ENCODE data around the gene RASSF6. TPM values are rescaled to one million over a fixed set of nuclear protein-coding genes. Genes with fewer than 3 reads are reported as not detected.
"Not testable (repeated sequence)": the region's sequence is repeated elsewhere in the genome, so short reads cannot be mapped to it uniquely, and the experiment has no call there.

Gene RASSF6
- total RNA-seq, 1 experiment from 2014 or later, result 0.12 TPM

DNA sequence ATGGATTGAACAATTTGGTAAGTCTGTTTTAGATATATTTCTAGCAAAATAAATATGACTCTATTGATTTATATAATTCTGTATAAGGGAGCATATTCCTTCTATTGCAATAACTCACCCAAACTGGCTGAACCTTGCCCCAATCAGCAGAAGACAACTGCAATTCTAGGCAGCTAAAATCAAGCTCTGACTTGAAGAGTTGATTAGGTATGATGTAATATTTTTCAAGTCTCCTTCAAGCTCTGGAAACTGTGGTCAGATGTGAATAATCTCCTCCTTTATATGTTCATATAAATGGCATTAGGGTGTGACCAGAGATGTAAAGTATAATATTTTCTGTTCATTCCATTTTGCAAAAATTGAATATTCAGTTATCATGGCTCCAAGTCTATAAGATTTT, 8.2 kb downstream of the RASSF6 start:
- no peak for DNase-seq (ENCODE audit: low read depth)

DNA sequence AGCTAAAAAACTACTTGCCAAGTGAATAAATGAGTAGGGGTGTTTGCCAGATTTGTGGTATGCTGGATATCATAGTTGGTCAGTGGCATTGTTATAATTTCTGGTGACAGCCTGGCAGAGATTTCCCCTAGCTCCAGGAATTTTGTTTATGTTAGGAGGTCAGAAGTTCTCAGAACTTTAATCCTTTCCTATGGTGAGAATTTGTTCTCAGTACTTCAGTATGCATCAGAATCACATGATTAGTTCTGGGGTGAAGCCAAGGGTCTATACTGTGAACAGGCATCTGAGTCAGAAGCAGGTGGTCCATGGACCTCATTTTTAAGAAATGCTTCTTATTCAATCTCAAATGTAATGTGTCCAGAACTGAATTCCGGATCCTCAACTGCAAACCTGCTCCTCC, 10.5 kb downstream of the RASSF6 start:
- DNase-seq (ENCODE audit: low read depth), result peak; percentile 42

DNA sequence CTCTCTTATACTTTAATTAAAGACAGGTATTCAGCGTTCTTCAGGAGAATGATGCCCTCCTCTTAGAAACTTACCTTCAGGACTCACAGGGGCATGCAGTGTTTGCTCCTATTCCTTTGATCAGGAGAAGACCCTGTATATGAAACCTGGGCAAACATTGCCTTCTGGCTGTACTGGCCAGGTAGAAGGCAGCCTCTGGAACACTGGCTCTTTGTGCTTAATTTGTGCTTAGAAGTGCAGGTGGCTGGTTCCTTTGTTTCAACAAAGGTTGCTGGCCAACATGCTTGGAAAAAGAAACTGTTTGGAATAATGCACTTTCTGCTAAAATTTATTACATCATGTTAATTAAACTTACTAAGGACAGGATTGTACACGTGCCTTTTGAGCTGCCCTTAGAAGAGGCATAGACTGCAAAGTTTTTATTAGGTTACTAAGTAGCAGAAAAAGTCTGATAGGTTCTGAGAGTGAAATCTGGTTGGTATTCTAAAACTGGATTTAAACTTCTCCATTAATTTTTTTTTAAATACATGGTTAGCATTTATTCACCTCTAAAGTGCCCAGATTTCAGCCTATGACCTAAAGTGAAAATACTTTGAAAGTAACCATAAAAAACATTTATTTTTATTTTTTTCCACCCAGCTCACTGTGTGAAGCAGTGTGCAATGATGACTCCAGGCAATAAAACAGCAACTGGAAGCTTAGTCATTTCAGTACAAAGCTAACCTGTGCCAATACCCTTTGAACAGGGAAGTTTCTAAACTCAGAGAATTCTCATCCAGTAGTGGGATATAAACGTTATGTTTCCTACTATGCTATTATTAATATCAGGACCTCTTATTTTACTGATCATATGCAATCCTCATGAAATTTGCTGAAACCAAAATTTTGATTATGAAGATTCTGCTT, 11.3 kb downstream of the RASSF6 start:
- DNase-seq (ENCODE audit: low read depth), result peak; percentile 38

DNA sequence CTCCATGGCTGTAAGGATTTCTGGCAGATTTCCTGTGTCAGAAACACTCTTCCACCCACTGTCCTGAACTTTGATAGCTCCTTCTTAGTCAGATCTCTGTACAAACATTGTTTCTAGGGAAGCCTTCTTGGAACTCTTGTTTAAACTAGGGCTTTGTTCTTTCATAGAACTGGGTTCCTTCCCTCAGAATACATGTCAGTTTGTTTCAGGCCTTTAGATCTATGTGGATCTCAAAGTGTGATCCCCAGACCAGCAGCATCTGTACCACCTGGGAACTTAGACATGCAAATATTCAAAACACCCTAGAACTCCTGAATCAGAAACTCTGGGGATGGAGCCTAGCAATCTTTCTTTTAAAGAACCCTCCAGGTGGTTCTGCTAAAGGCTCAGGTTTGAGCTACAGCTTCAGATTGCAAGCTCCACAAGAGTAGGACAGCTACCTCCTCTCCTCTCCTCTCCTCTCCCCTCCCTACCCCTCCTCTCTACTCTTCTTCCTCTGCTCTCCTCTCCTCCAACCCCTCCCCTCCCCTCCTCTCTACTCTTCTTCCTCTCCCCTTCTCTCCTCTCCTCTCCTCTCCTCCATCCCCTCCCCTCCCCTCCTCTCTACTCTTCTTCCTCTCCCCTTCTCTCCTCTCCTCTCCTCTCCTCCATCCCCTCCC, 12.7 kb downstream of the RASSF6 start:
- DNase-seq (ENCODE audit: low read depth), result no peak

DNA sequence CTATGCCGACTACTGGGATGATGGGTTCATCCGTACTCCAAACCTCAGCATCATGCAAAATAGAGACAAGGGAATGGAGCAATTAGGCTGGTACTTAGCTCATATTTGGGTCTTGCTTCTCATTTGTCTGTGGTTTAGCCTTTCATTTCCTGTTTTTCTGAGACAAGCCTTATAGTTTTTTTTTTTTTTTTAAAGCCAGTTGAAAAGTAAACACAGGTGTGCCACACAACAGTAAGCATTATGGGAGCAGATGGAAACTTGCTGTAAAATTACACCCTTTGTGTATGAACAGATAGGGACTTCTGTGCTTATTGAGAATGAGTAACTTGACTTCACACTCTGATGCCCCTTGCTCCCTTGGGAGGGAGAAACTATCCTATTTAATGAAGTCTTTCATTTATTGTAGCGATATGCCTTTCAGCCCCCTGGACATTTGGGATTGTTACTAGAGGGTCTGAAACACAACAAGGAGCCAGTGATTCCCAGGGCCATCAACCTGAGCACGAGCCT, 13.7 kb downstream of the RASSF6 start:
- DNase-seq (ENCODE audit: low read depth), result no peak

DNA sequence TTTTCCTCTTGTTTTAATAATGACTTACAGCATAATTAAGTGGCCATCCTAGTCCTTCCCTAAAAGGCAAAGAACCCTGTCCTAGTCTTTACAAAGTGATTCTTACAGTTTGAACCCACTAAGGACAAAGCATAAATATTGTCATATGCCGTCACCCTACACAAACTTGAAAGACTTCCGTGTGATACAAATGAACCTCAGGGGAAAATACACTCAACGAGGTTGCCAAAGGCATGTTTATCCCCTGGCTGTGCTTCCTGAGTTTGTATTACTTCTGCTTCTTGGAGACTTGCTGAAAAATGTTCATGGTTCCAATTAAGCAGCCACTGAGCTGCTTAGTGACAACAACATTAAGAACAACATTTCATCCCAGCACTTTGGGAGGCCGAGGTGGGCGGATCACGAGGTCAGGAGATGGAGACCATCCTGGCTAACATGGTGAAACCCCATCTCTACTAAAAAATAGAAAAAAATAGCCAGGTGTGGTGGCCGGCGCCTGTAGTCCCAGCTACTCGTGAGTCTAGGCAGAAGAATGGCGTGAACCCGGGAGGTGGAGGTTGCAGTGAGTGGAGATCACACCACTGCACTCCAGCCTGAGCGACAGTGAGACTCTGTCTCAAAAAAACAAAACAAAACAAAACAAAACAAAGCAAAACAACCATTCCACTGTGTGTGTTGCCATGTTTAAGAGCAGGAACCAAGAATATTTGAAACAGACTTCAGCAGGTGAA, 16.2 kb downstream of the RASSF6 start:
- peak; percentile 59 for DNase-seq (ENCODE audit: low read depth)

DNA sequence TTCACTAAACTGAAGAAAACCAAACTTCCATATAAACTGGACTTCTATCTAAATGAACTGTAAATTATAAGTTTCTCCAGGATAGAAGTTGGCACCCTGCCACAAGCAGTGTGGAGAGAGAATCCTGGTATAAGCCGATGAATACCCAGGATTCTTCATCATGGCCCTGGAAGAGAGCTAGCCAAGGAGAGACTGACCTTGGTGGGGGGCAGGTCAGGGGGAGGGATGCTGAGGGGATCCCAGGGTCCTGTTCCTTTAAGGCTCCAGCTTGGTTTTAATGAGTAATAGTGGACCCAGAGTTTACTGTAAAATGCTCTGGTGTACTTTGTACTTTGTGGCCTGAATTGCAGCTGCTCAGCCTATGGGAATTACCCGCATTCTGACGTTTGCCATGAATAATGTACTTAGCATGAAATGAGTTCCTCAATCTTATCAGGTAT, 16.9 kb downstream of the RASSF6 start:
- peak; percentile 74 for DNase-seq (ENCODE audit: low read depth)

DNA sequence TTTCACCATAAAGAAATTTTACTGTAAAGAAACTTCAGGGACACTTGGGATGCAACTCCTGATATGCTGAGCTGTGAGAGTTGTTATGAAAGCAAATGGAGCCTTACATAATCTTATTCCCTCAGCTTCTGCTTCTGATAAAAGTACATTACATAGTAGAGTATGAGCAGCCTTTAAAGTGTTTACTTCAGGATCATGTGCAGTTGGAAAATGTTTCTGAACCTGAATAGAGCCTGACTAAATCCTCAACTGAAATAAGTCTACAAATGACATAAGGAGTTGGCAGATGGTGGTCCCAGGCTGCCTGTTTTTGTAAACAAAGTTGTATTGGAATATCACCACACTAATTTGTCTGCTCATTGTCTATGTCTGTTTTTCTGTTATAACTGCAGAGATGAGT, 19.3 kb downstream of the RASSF6 start:
- DNase-seq (ENCODE audit: low read depth), result no peak

DNA sequence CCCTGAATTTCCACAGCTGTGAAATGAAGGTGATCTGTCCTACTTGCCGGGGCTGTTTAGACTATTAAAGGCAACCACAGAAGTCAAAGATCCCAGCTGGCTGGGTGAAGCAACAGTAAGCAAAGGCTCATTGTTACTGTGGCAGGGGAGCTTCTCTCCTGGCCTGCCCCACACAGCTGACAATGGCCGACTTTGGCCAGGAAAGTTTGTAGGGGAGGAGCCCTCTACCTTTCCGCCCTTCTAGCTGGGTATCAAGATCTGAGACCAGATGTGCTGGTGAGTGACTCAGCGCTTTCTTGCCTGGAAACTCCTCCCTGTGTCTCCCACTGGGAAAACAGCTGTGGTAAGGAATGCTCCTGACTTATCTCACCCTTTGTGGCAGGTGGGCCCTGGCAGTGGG, 21.1 kb downstream of the RASSF6 start:
- DNase-seq (ENCODE audit: low read depth), result peak; percentile 93

DNA sequence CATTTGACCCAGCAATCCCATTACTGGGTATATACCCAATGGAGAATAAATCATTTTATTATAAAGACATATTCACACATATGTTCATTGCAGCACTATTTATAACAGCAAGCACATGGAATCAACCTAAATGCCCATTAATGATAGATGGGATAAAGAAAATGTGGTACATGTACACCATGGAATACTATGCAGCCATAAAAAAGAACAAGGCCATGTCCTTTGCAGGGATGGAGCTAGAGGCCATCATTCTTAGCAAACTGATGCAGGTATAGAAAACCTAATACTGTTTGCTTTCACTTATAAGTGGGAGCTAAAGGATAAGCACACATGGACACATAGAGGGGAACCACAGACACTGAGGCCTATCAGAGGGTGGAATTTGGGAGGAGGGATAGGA, 22.6 kb downstream of the RASSF6 start:
- DNase-seq (ENCODE audit: low read depth), result no peak

DNA sequence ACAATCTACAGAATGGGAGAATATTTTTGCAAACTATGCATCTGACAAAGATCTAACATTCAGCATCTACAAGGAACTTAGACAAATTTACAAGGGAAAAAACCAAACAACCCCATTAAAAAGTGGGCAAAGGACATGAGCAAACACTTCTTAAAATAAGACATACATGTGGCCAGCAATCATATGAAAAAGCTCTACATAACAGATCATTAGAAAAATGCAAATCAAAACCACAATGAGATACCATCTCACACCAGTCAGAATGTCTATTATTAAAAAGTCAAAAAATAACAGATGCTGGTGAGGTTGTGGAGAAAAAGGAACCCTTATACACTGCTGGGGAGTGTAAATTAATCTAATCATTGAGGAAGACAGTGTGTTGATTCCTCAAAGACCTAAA, 23.1 kb downstream of the RASSF6 start:
- DNase-seq (ENCODE audit: low read depth), result not testable (repeated sequence)

DNA sequence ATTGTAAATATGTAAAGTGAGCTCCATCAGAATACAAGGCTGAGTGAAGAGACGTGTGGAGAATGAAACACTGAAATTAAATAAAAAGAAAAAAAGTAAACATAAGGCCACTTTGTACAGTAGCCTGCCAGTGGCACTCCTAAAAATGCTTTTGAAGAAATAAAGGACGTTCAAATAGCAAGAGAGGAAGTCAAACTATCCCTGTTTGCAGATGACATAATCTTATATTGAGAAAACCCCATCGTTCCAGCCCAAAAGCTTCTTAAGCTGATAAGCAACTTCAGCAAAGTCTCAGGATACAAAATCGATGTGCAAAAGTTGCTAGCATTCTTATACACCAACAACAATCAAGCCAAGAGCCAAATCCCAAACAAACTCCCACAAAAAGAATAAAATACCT, 24.2 kb downstream of the RASSF6 start:
- no peak for DNase-seq (ENCODE audit: low read depth)

DNA sequence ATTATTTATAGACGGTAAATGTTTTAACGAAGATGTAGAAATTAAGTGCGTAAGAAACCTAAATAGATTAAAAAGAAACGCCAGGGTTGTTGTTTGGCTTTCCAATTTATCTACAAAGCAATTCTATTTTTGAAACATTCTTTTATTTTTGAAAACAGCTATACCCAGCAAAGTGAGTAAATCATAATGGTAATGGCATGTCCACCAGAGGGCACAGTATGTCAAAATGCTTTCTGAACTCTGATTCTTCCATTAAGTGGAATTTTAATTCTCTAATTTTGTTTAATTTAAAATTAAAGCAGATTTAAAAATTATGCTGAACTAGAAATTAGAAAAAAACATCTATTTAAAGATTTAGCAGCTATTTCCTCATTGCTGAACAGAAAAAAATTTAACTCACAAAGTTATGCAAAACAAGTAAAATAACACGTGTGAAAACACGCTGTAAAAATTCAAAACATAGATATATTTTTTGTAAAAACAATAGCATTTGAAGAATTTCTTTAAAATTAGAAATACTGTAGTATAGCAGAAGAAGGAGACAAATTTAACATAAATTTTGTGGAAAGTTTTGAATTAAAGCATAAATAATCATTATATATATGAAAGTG, 26.5 kb downstream of the RASSF6 start:
- peak; percentile 43 for DNase-seq (ENCODE audit: low read depth)

DNA sequence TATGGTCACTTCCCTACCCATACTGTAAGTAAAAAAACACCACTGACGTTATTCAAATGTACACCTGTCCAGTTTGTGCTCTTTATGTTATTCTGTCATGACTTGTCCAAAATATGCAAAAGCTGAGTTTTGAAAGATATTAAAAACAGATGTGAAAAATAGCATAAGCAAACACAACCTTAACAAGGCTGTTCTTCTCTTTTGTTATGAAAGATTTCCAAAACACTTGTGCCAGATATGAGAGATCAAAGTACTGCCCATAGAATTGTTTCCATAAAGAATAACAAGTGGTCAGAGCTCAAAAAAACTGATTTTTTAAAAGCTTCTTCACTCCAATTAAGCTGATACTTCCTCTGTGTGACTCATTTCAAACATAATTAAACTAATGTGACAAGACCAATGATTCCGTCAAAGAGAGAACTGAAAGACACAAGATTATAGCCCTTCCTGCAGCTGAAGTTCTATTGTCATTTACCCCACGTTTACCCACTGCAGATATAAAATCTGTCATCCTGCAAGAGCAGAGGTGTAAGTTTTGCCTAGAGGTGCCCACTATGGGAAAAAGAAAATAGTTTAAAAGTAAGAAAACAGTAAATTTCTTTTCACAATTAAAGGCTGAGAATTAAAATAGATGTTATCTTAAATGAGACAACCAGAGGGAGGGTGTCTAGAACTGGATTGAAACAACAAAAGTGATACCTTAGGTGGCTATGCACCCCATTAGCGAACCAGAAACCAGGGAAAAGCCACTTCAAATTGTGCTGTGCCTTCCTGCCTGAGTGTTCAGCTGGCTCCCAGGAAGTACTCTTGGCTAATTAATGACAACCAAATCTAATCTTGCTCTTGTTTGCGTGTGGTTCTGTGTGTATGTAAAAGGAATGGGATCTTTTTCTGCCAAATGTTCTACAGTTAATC, 30.1 kb downstream of the RASSF6 start:
- DNase-seq (ENCODE audit: low read depth), result no peak

DNA sequence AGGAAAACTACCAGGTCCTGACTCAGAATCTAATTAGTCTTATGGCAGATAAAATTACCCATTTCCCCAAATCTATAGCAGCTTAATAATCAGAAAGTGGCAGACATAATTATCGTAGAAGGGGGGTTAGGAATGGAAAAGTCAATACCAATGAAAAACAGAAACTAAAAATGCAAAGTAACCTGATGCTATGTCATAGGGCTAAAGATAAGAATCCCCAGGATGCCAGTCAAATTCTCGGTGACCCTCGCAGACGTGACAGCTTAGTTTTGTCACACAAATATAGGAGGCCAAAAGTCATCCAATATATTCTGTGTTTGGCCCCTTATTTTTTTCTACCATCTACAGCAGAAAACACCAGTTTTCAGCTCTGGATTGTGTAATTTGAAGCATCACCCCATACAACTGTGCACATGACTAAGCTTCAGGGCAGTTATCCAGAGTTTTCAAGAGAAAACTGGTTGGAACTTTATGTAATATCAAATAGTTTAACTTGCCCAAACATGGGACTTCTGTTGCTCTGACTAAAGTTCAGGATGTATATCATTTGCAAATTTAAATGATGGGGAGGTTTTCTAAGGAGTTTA, 30.9 kb downstream of the RASSF6 start:
- DNase-seq (ENCODE audit: low read depth), result peak; percentile 42

DNA sequence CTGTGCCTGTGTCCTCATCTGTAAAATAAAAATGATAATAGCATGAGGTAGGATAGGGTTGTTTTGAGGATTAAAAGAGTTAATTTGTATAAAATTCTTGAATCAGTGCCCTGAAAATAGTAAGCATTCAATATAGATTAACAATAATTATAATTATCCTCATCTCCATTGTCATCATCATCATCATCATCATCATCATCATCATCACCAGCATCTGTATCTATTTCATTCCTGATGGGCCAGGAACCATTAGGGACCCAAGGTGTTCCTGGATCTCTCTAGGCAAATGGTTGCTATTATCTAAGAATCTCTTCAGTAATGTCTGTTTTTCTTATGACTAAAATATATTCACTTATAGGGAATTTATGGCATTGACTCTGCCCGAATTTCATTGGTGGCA, 31.6 kb downstream of the RASSF6 start:
- DNase-seq (ENCODE audit: low read depth), result no peak

DNA sequence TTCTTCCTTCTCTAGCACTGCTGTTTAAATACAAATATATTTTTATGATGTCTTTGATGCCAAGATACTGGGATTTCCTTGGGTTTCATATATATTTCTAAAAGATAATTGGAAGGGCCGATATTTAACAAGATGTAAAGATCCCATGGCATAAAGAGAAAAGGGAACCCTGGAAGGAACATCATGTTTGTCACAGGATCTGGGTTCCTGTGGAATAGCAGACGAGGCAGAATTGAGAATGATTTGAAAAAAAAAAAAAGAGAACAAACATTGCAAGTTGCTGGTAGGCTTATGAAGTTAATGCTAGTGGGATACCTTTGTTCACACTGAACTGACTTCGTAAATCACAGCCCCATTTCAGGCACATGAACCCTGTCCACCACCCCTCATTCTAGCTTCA, 33.6 kb downstream of the RASSF6 start:
- DNase-seq (ENCODE audit: low read depth), result no peak

DNA sequence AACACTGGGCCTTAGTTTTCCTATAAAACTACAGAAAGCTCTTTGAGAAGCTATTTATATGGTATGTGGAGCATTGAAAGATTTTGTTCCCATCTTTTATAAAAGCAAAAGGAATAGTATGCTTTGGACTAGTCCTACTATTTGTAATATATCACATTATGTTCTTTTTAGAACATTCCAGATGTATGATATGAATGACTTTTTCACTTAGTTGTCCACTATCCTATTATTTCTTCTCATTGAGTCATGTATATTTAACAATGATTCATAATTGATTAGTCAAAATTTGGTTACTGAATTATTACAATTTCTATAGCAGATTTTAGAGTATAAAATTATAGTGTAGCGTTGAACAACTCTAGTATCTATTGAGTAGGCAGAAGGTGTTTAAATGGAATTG, 34.2 kb downstream of the RASSF6 start:
- no peak for DNase-seq (ENCODE audit: low read depth)

DNA sequence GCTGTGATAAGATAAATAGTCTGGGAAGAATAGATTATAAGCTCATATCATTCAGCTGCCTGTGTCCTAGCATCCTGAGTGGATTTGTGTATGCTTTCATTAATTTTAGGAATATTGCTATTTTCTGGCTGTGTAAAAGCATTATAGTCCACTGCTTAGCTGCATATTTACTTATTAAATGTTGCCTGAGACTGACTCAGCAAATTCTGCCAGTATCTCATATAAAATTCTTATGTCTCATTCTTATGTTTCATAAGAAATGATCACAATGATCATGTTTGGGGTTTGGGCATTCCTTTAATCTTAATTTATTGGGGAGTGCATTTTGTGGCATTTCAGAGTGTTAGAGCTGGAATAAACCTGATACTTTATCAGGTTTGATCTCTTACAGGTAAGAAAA, 34.9 kb downstream of the RASSF6 start:
- no peak for DNase-seq (ENCODE audit: low read depth)

DNA sequence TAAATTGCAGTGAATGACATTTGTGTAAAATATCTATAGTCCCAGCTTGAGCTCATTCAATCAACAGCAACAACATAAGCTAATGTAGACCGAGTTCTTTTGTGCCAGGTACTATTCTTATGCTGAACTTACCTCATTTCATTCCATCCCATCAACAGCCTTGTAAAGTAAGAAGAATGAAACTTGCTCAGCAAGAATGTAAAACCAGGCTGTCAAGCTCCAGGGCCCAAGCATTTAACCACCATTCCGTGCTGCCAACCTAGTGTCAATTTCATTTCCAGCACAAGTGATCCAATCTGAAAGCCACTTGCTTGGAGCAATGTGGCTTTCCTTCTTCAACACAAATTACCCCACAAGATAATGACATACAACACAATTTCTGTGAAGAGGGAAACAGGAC, 36.6 kb downstream of the RASSF6 start:
- no peak for DNase-seq (ENCODE audit: low read depth)

Data from RPMI7951 (cell line).